Body of pancreas (tissue), 4 donors: ENCODE measurements around the gene ZNF91.

ENCODE experiments used
- POLR2A ChIP-seq, 3 donors: fragments of 450-650 bp; IDR thresholded peaks; one replicate each; pipeline ENCODE4 v1.6.1; 2016; ENCODE audit warnings: antibody characterized with exemption in 3 of 3, mild to moderate bottlenecking in 2 of 3
- TF ChIP-seq, protein P1 (sequence below), 7 experiments: fragments of 450-650 bp in 4 of 7; fragments of 200-600 bp in 3 of 7; sonication (generic) in 3 of 7; IDR thresholded peaks; one replicate each; pipeline ENCODE4 v1.5.1; 2016 to 2019; ENCODE audit warnings: antibody characterized with exemption in 7 of 7

DNA sequence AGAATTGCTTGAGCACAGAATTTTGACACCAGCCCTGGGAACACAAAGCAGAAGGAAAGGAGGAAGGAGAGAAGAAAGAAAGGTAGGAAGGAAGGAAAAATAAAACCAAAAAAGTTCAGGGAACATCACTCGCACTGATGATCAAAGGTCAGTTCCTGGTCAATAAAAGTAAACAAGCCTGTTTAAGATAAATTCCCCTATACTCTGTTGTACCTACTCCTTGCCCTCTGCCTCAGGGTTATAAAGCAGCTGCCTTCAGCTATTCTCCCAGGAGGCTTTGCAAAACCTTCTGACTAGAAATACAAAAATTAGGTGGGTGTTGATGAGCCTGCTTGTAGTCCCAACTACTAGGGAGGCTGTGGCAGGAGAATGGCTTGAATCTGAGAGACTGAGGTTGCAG lies 14.9 kb upstream of the ZNF91 start:
- TF ChIP-seq, protein P1, sequence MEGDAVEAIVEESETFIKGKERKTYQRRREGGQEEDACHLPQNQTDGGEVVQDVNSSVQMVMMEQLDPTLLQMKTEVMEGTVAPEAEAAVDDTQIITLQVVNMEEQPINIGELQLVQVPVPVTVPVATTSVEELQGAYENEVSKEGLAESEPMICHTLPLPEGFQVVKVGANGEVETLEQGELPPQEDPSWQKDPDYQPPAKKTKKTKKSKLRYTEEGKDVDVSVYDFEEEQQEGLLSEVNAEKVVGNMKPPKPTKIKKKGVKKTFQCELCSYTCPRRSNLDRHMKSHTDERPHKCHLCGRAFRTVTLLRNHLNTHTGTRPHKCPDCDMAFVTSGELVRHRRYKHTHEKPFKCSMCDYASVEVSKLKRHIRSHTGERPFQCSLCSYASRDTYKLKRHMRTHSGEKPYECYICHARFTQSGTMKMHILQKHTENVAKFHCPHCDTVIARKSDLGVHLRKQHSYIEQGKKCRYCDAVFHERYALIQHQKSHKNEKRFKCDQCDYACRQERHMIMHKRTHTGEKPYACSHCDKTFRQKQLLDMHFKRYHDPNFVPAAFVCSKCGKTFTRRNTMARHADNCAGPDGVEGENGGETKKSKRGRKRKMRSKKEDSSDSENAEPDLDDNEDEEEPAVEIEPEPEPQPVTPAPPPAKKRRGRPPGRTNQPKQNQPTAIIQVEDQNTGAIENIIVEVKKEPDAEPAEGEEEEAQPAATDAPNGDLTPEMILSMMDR (IDR thresholded peaks at IDR 0.05): no peak
- TF ChIP-seq POLR2A (IDR thresholded peaks at IDR 0.05): no peak
